ENCODE measurements around the gene FREM3.

- TF ChIP-seq CTCF (IDR thresholded peaks at IDR 0.05) (no peak), POLR2A (IDR thresholded peaks at IDR 0.05) (no peak), POLR2AphosphoS5 (IDR thresholded peaks at IDR 0.05) (no peak)
Observed at GRCh38 chr4:143736861-143737260, 36.4 kb upstream of the FREM3 start.
